SH-SY5Y (cell line): ENCODE results near the gene MAP2.

Source experiments
- GATA2 ChIP-seq: IDR thresholded peaks from 2 replicates; pipeline ENCODE4 v1.6.1; 2011; ENCODE audit warnings: mild to moderate bottlenecking, low read depth, low read length
- GATA3 ChIP-seq: IDR thresholded peaks from 2 replicates; pipeline ENCODE4 v1.6.1; 2011; ENCODE audit warnings: low read depth, mild to moderate bottlenecking, low read length, moderate library complexity

GRCh38 chr2:209596262-209596661 lies 172.4 kb downstream of the MAP2 start:
- no peak for TF ChIP-seq GATA2
- TF ChIP-seq GATA3: no peak
